Pulmonary artery endothelial cell (primary cell): Measurements from ENCODE around the gene MED22. TPM values are rescaled to one million over a fixed set of nuclear protein-coding genes. Genes with fewer than 3 reads are reported as not detected.
"Not testable (repeated sequence)": the region's sequence is repeated elsewhere in the genome, so short reads cannot be mapped to it uniquely, and the experiment has no call there.

Experiments
- DNase-seq: peaks from one replicate; pipeline ENCODE4 v3.0.0-alpha.2; 2011; ENCODE audit warnings: low read depth, low spot score
- total RNA-seq: library from RNA; depleted of rRNA; stranded (reverse); fragments of >200 nt; gene quantifications from 2 replicates; pipeline ENCODE4 v1.2.3, GENCODE V29; 2014

Gene MED22
- total RNA-seq, 1 donor from 2014 or later = 17.7 TPM

- no peak for DNase-seq
Observed at GRCh38 chr9:133307301-133307700, 40.6 kb downstream of the MED22 start.

- no peak for DNase-seq
Observed at GRCh38 chr9:133306242-133307204, 41.4 kb downstream of the MED22 start.

- DNase-seq = no peak
Observed at GRCh38 chr9:133305731-133306130, 42.2 kb downstream of the MED22 start.

DNA sequence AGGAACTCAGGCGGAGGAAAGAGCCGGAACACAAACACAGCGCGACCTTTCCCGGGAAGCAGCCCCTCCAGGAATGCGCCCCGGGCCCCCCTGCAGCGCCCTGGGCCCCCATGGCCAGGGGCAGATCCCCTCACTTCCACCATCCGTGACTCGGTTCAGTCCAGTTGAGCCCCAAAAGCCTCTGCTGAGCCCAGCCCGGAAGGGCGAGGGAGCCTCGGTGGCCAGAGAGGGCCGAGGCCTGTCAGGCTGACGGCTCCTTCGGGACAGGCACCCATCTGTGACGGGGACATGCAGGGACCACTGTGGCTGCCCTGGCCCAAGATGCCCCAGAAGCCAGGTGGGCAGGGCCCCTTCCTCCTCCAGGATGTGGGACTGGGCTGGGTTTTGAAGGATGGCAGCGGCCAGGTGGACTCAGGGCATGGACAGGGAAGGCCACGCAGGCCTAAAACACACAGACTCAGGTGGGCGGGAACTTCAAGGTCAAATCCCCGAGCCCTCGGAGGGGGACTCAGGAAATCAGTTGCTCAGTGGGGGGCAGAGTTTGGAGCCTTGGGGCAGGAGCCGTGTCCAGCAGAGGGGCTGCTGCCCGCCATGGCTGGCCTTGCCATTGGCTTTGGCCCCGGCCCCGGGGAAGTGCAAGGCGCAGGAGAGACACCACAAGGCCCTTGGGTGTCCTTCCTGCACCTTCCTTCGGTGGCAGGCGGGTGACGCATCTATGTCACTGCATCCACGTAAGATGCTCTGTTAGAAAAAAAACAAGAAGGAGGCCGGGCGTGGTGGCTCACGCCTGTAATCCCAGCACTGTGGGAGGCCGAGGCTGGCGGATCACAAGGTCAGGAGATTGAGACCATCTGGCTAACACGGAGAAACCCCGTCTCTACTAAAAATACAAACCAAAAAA, 43.2 kb downstream of the MED22 start:
- DNase-seq = no peak

GRCh38 chr9:133304158-133304470, 43.8 kb downstream of the MED22 start:
- DNase-seq = no peak

DNA sequence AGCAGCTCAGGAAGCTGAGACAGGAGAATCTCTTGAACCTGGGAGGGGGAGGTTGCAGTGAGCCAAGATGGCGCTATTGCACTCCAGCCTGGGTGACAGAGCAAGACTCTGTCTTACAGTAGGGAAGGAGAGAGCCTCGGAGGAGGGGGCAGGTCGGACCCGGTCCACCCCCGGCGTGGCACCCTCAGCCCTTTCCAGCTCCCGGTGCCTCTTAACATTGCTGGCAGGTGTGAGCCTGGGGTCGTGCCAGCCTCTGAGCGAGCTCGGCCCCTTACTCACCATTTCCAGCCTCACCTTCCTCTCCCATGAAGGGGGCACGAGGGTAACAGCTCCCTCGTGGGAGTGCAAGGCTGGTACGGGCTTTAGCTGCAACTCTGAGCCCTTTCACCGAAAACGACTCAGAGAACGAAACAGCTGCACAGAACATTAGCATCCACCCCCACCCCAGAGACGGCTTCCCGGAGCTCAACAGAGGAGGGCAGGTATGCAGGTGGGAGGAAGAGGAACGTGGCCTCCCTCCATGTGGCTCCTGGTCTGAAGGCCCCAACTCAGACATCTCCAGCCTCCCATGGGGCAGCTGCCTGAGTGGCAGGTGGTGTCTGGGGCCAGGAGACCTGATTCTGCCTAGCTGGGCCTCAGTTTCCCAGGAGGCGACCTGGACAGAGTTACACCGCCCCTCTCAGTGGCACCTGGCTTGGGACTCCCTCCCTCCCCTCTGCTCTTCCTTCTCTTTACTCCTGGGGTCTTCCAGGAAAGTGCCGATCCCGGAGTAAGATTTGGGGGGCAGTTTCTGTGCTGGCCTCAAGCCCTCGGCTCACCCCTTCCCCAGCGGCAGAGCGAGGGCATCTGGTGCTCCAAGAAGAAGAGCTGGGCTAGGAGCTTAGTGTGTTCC, 44.4 kb downstream of the MED22 start:
- no peak for DNase-seq

GRCh38 chr9:133301253-133302230, 46.4 kb downstream of the MED22 start:
- no peak for DNase-seq

DNA sequence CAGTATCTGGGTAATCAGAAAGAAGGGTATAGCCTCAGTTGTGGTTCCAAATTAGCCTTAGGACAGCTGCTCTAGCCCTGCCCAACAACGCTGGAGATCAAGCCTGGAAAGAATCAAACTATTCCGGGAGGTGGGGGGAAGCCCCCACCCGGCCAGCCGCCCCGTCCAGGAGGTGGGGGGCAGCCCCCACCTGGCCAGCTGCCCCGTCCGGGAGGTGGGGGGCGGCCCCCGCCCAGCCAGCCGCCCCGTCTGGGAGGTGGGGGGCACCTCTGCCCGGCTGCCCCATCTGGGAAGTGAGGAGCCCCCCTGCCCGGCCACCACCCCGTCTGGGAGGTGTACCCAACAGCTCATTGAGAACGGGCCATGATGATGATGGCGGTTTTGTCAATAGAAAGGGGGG, 47.9 kb downstream of the MED22 start:
- DNase-seq = not testable (repeated sequence)

GRCh38 chr9:133294257-133294656, 53.7 kb downstream of the MED22 start:
- no peak for DNase-seq

GRCh38 chr9:133290751-133291302, 57.1 kb downstream of the MED22 start:
- no peak for DNase-seq

Other genes starting within 250 kb of the MED22 start
- 30.4 and 34.6 TPM in 2 replicates for gene RALGDS, start 226.9 kb downstream of the MED22 start, total RNA-seq
- 17.3 and 21.5 TPM in 2 replicates for gene GBGT1, start 184.2 kb downstream of the MED22 start, total RNA-seq
- not detected in 2 replicates for gene OBP2B, start 138.9 kb downstream of the MED22 start, total RNA-seq
- not detected in 2 replicates for gene ABO, start 72.9 kb downstream of the MED22 start, total RNA-seq
- gene SURF6, start 11.9 kb downstream of the MED22 start, total RNA-seq = 12.8 and 13.4 TPM in 2 replicates
- 2,356 and 2,883 TPM in 2 replicates for gene RPL7A, start 87 bp upstream of the MED22 start, total RNA-seq
- gene SURF1, start 8.4 kb upstream of the MED22 start, total RNA-seq = 18.4 and 25.4 TPM in 2 replicates
- gene SURF2, start 8.4 kb upstream of the MED22 start, total RNA-seq = 17.5 and 19.8 TPM in 2 replicates
- gene SURF4, start 27.9 kb upstream of the MED22 start, total RNA-seq = 525 and 553 TPM in 2 replicates
- 0.46 and 0.81 TPM in 2 replicates for gene STKLD1, start 28.2 kb upstream of the MED22 start, total RNA-seq
- 20.1 and 26.8 TPM in 2 replicates for gene REXO4, start 69.9 kb upstream of the MED22 start, total RNA-seq
- gene ADAMTS13, start 74.2 kb upstream of the MED22 start, total RNA-seq = 0.53 and 0.66 TPM in 2 replicates
- 6.1 and 8.2 TPM in 2 replicates for gene CACFD1, start 111.8 kb upstream of the MED22 start, total RNA-seq
- gene SLC2A6, start 131.0 kb upstream of the MED22 start, total RNA-seq = 36.0 and 42.3 TPM in 2 replicates
- gene MYMK, start 176.8 kb upstream of the MED22 start, total RNA-seq = not detected in 2 replicates
- not detected in 2 replicates for gene ADAMTSL2, start 186.6 kb upstream of the MED22 start, total RNA-seq